GM21723 (cell line): ENCODE measurements around the gene ATF6.

Experiments
- ATAC-seq: cut with Tn5 transposase; IDR thresholded peaks from one replicate; pipeline ENCODE4 v1.9.1; 2021; ENCODE audit warnings: mild to moderate bottlenecking, moderate library complexity; ENCODE audit not compliant: unreplicated experiment

The ATF6 gene

GRCh38 chr1:161879261-161879660 lies 113.1 kb downstream of the ATF6 start:
- ATAC-seq, result no peak

GRCh38 chr1:161884475-161884874 lies 118.4 kb downstream of the ATF6 start:
- ATAC-seq, result no peak

GRCh38 chr1:161885003-161885402 lies 118.9 kb downstream of the ATF6 start:
- no peak for ATAC-seq

- no peak for ATAC-seq
Measured at GRCh38 chr1:161885759-161886158, 119.6 kb downstream of the ATF6 start.

- ATAC-seq, result no peak
Measured at GRCh38 chr1:161886589-161886988, 120.5 kb downstream of the ATF6 start.

- ATAC-seq, result no peak
Measured at GRCh38 chr1:161887730-161888287, 121.7 kb downstream of the ATF6 start.

- ATAC-seq, result no peak
Measured at GRCh38 chr1:161890574-161890973, 124.5 kb downstream of the ATF6 start.

GRCh38 chr1:161899091-161899490 lies 133.0 kb downstream of the ATF6 start:
- ATAC-seq, result no peak

GRCh38 chr1:161900160-161900559 lies 134.0 kb downstream of the ATF6 start:
- no peak for ATAC-seq

- ATAC-seq, result no peak
Measured at GRCh38 chr1:161902182-161902581, 136.1 kb downstream of the ATF6 start.

- no peak for ATAC-seq
Measured at GRCh38 chr1:161905269-161905884, 139.3 kb downstream of the ATF6 start.

GRCh38 chr1:161907265-161907664 lies 141.1 kb downstream of the ATF6 start:
- ATAC-seq, result no peak

GRCh38 chr1:161908264-161908663 lies 142.1 kb downstream of the ATF6 start:
- no peak for ATAC-seq

- ATAC-seq, result no peak
Measured at GRCh38 chr1:161910604-161911003, 144.5 kb downstream of the ATF6 start.

GRCh38 chr1:161913482-161914140 lies 147.5 kb downstream of the ATF6 start:
- no peak for ATAC-seq

- ATAC-seq, result no peak
Measured at GRCh38 chr1:161914595-161914994, 148.5 kb downstream of the ATF6 start.

GRCh38 chr1:161915051-161915503 lies 149.0 kb downstream of the ATF6 start:
- peak; percentile 79 for ATAC-seq

- no peak for ATAC-seq
Measured at GRCh38 chr1:161915978-161916377, 149.9 kb downstream of the ATF6 start.

- ATAC-seq, result no peak
Measured at GRCh38 chr1:161919229-161919628, 153.1 kb downstream of the ATF6 start.

- no peak for ATAC-seq
Measured at GRCh38 chr1:161921491-161921890, 155.4 kb downstream of the ATF6 start.

- ATAC-seq, result no peak
Measured at GRCh38 chr1:161921990-161922389, 155.9 kb downstream of the ATF6 start.

- ATAC-seq, result no peak
Measured at GRCh38 chr1:161928056-161928455, 161.9 kb downstream of the ATF6 start.
